ENCODE results near the gene MBD2.

MBD2 gene

GRCh38 chr18:54204883-54205282, 19.6 kb downstream of the MBD2 start:
- CTCF ChIA-PET, result no interaction called here
- H3K36me3 ChIP-seq (ENCODE audit: control insufficient read depth in 4 of 4, insufficient read depth in 4 of 4, low read length in 3 of 4), result peaks cover 4 to 24% (median 13%) of the 10 kb centered on the region in 4 experiments
- WGBS (ENCODE audit: insufficient coverage), result 100% methylated on average over 2 of the region's 5 CpGs

GRCh38 chr18:54203914-54204313, 20.6 kb downstream of the MBD2 start:
- H3K36me3 ChIP-seq (ENCODE audit: control insufficient read depth in 4 of 4, insufficient read depth in 4 of 4, low read length in 3 of 4), result peaks cover 4 to 26% (median 13%) of the 10 kb centered on the region in 4 experiments
- ChIA-PET CTCF (no interaction called here), POLR2A (no interaction called here)

More at GRCh38 chr18:54204883-54205282, 19.6 kb downstream of the MBD2 start:
- Histone ChIP-seq H3K4me1 (ENCODE audit: control extremely low read depth in 1 of 4, control insufficient read depth in 4 of 4, insufficient read depth in 4 of 4, low read length in 3 of 4) (peaks cover 0 to 6% (median 2%) of the 10 kb centered on the region in 4 experiments), H3K9me3 (ENCODE audit: control extremely low read depth in 1 of 5, control insufficient read depth in 4 of 5, insufficient read depth in 2 of 5, low read depth in 1 of 5, low read length in 4 of 5) (no peaks in the 10 kb centered on the region), H3K27ac (ENCODE audit: insufficient read depth in 1 of 2, low read depth in 1 of 2, low read length in 2 of 2, poor library complexity in 1 of 2, severe bottlenecking in 2 of 2) (no peak overlapping the region), H3K4me3 (ENCODE audit: control insufficient read depth in 1 of 7, extremely low read depth in 1 of 7, insufficient read depth in 4 of 7, low read depth in 2 of 7, low read length in 6 of 7) (no peak overlapping the region), H3K27me3 (replicated peaks in 2 of 5; ENCODE audit: control insufficient read depth in 4 of 5, insufficient read depth in 5 of 5, low read length in 4 of 5) (no peaks in the 10 kb centered on the region)
- no peak for DNase-seq
- POLR2A ChIA-PET, result no interaction called here

GRCh38 chr18:54202851-54203250, 21.6 kb downstream of the MBD2 start:
- H3K27ac ChIP-seq (ENCODE audit: insufficient read depth in 1 of 2, low read depth in 1 of 2, low read length in 2 of 2, poor library complexity in 1 of 2, severe bottlenecking in 2 of 2), result no peak overlapping the region
- H3K4me1 ChIP-seq (ENCODE audit: control extremely low read depth in 1 of 4, control insufficient read depth in 4 of 4, insufficient read depth in 4 of 4, low read length in 3 of 4), result no peaks in the 10 kb centered on the region
- H3K4me3 ChIP-seq (ENCODE audit: control insufficient read depth in 1 of 7, extremely low read depth in 1 of 7, insufficient read depth in 4 of 7, low read depth in 2 of 7, low read length in 6 of 7), result no peak overlapping the region
- H3K9me3 ChIP-seq (ENCODE audit: control extremely low read depth in 1 of 5, control insufficient read depth in 4 of 5, insufficient read depth in 2 of 5, low read depth in 1 of 5, low read length in 4 of 5), result no peaks in the 10 kb centered on the region
- H3K27me3 ChIP-seq (replicated peaks in 2 of 5; ENCODE audit: control insufficient read depth in 4 of 5, insufficient read depth in 5 of 5, low read length in 4 of 5), result no peaks in the 10 kb centered on the region
- H3K36me3 ChIP-seq (ENCODE audit: control insufficient read depth in 4 of 4, insufficient read depth in 4 of 4, low read length in 3 of 4), result peaks cover 4 to 29% (median 17%) of the 10 kb centered on the region in 4 experiments
- DNase-seq, result no peak
- 94% methylated on average over 2 of the region's 4 CpGs for WGBS (ENCODE audit: insufficient coverage)
- CTCF ChIA-PET, result no interaction called here
- POLR2A ChIA-PET, result no interaction called here

More at GRCh38 chr18:54203914-54204313, 20.6 kb downstream of the MBD2 start:
- Histone ChIP-seq H3K27me3 (replicated peaks in 2 of 5; ENCODE audit: control insufficient read depth in 4 of 5, insufficient read depth in 5 of 5, low read length in 4 of 5) (no peaks in the 10 kb centered on the region), H3K27ac (ENCODE audit: insufficient read depth in 1 of 2, low read depth in 1 of 2, low read length in 2 of 2, poor library complexity in 1 of 2, severe bottlenecking in 2 of 2) (no peak overlapping the region), H3K4me1 (ENCODE audit: control extremely low read depth in 1 of 4, control insufficient read depth in 4 of 4, insufficient read depth in 4 of 4, low read length in 3 of 4) (no peaks in the 10 kb centered on the region), H3K9me3 (ENCODE audit: control extremely low read depth in 1 of 5, control insufficient read depth in 4 of 5, insufficient read depth in 2 of 5, low read depth in 1 of 5, low read length in 4 of 5) (no peaks in the 10 kb centered on the region), H3K4me3 (ENCODE audit: control insufficient read depth in 1 of 7, extremely low read depth in 1 of 7, insufficient read depth in 4 of 7, low read depth in 2 of 7, low read length in 6 of 7) (no peak overlapping the region)
- no peak for DNase-seq

- Histone ChIP-seq H3K27ac (ENCODE audit: insufficient read depth in 1 of 2, low read depth in 1 of 2, low read length in 2 of 2, poor library complexity in 1 of 2, severe bottlenecking in 2 of 2) (no peak overlapping the region), H3K27me3 (replicated peaks in 2 of 5; ENCODE audit: control insufficient read depth in 4 of 5, insufficient read depth in 5 of 5, low read length in 4 of 5) (no peaks in the 10 kb centered on the region), H3K4me1 (ENCODE audit: control extremely low read depth in 1 of 4, control insufficient read depth in 4 of 4, insufficient read depth in 4 of 4, low read length in 3 of 4) (no peaks in the 10 kb centered on the region), H3K36me3 (ENCODE audit: control insufficient read depth in 4 of 4, insufficient read depth in 4 of 4, low read length in 3 of 4) (peaks cover 1 to 16% (median 10%) of the 10 kb centered on the region in 4 experiments), H3K9me3 (ENCODE audit: control extremely low read depth in 1 of 5, control insufficient read depth in 4 of 5, insufficient read depth in 2 of 5, low read depth in 1 of 5, low read length in 4 of 5) (no peaks in the 10 kb centered on the region), H3K4me3 (ENCODE audit: control insufficient read depth in 1 of 7, extremely low read depth in 1 of 7, insufficient read depth in 4 of 7, low read depth in 2 of 7, low read length in 6 of 7) (no peak overlapping the region)
- DNase-seq, result peak in 1 of 3 donors; percentile 17
- WGBS (ENCODE audit: insufficient coverage), result 94% methylated on average over 2 of the region's 3 CpGs
- ChIA-PET POLR2A (no interaction called here), CTCF (interaction anchor here (0.5 to 0.7 kb wide), 2 partner anchors 10 to 390 kb away, joined by 3 to 5 read pairs; no protein-coding TSS in a partner anchor)
Observed at GRCh38 chr18:54197747-54198411, 26.6 kb downstream of the MBD2 start.

GRCh38 chr18:54193786-54194185, 30.7 kb downstream of the MBD2 start:
- no peak overlapping the region for H3K4me3 ChIP-seq (ENCODE audit: control insufficient read depth in 1 of 7, extremely low read depth in 1 of 7, insufficient read depth in 4 of 7, low read depth in 2 of 7, low read length in 6 of 7)
- ChIA-PET CTCF (no interaction called here), POLR2A (no interaction called here)
- DNase-seq, result no peak
- H3K27ac ChIP-seq (ENCODE audit: insufficient read depth in 1 of 2, low read depth in 1 of 2, low read length in 2 of 2, poor library complexity in 1 of 2, severe bottlenecking in 2 of 2), result no peak overlapping the region
- WGBS (ENCODE audit: insufficient coverage), result no CpG with 5 or more reads among the region's 2 CpGs
- no peaks in the 10 kb centered on the region for H3K27me3 ChIP-seq (replicated peaks in 2 of 5; ENCODE audit: control insufficient read depth in 4 of 5, insufficient read depth in 5 of 5, low read length in 4 of 5)
- peaks cover 0 to 10% (median 4%) of the 10 kb centered on the region in 4 experiments for H3K36me3 ChIP-seq (ENCODE audit: control insufficient read depth in 4 of 4, insufficient read depth in 4 of 4, low read length in 3 of 4)
- no peaks in the 10 kb centered on the region for H3K4me1 ChIP-seq (ENCODE audit: control extremely low read depth in 1 of 4, control insufficient read depth in 4 of 4, insufficient read depth in 4 of 4, low read length in 3 of 4)
- no peaks in the 10 kb centered on the region for H3K9me3 ChIP-seq (ENCODE audit: control extremely low read depth in 1 of 5, control insufficient read depth in 4 of 5, insufficient read depth in 2 of 5, low read depth in 1 of 5, low read length in 4 of 5)

- 100% methylated on average over 1 of the region's 3 CpGs for WGBS (ENCODE audit: insufficient coverage)
- no peak for DNase-seq
- Histone ChIP-seq H3K4me3 (ENCODE audit: control insufficient read depth in 1 of 7, extremely low read depth in 1 of 7, insufficient read depth in 4 of 7, low read depth in 2 of 7, low read length in 6 of 7) (no peak overlapping the region), H3K4me1 (ENCODE audit: control extremely low read depth in 1 of 4, control insufficient read depth in 4 of 4, insufficient read depth in 4 of 4, low read length in 3 of 4) (no peaks in the 10 kb centered on the region), H3K36me3 (ENCODE audit: control insufficient read depth in 4 of 4, insufficient read depth in 4 of 4, low read length in 3 of 4) (peaks cover 0 to 5% (median 3%) of the 10 kb centered on the region in 4 experiments), H3K27me3 (replicated peaks in 2 of 5; ENCODE audit: control insufficient read depth in 4 of 5, insufficient read depth in 5 of 5, low read length in 4 of 5) (no peaks in the 10 kb centered on the region), H3K9me3 (ENCODE audit: control extremely low read depth in 1 of 5, control insufficient read depth in 4 of 5, insufficient read depth in 2 of 5, low read depth in 1 of 5, low read length in 4 of 5) (no peaks in the 10 kb centered on the region), H3K27ac (ENCODE audit: insufficient read depth in 1 of 2, low read depth in 1 of 2, low read length in 2 of 2, poor library complexity in 1 of 2, severe bottlenecking in 2 of 2) (no peak overlapping the region)
- CTCF ChIA-PET, result no interaction called here
- POLR2A ChIA-PET, result no interaction called here
Observed at GRCh38 chr18:54192900-54193299, 31.6 kb downstream of the MBD2 start.

- Histone ChIP-seq H3K9me3 (ENCODE audit: control extremely low read depth in 1 of 5, control insufficient read depth in 4 of 5, insufficient read depth in 2 of 5, low read depth in 1 of 5, low read length in 4 of 5) (no peaks in the 10 kb centered on the region), H3K27me3 (replicated peaks in 2 of 5; ENCODE audit: control insufficient read depth in 4 of 5, insufficient read depth in 5 of 5, low read length in 4 of 5) (no peaks in the 10 kb centered on the region), H3K36me3 (ENCODE audit: control insufficient read depth in 4 of 4, insufficient read depth in 4 of 4, low read length in 3 of 4) (peaks cover 0 to 10% (median 5%) of the 10 kb centered on the region in 4 experiments), H3K27ac (ENCODE audit: insufficient read depth in 1 of 2, low read depth in 1 of 2, low read length in 2 of 2, poor library complexity in 1 of 2, severe bottlenecking in 2 of 2) (no peak overlapping the region), H3K4me3 (ENCODE audit: control insufficient read depth in 1 of 7, extremely low read depth in 1 of 7, insufficient read depth in 4 of 7, low read depth in 2 of 7, low read length in 6 of 7) (no peak overlapping the region), H3K4me1 (ENCODE audit: control extremely low read depth in 1 of 4, control insufficient read depth in 4 of 4, insufficient read depth in 4 of 4, low read length in 3 of 4) (no peaks in the 10 kb centered on the region)
- ChIA-PET POLR2A (no interaction called here), CTCF (no interaction called here)
- no peak for DNase-seq
- 100% methylated on average over 3 of the region's 4 CpGs for WGBS (ENCODE audit: insufficient coverage)
Observed at GRCh38 chr18:54192415-54192814, 32.1 kb downstream of the MBD2 start.

Measured in common myeloid progenitor, CD34-positive (primary cell).